HepG2 (cell line): ENCODE data around the gene PHKB. TPM values are rescaled to one million over a fixed set of nuclear protein-coding genes. Genes with fewer than 3 reads are reported as not detected.

Experiments
- ATAC-seq: fragments of 200-7000 bp; cut with Tn5 transposase; 3 replicates; pipeline ENCODE4 v1.9.1; 2020; ENCODE audit warnings: mild to moderate bottlenecking, moderate library complexity
- BruUV-seq: library from RNA; stranded (reverse); fragments of 400-500 nt; replicated peaks from 2 replicates; lab custom pipeline; 2021; lab: Mats Ljungman, UMichigan
- CTCF ChIA-PET: fragments of 300-600 bp; formaldehyde crosslinking; extraction: SDS; loops from one replicate; lab custom pipeline; 2021; ENCODE audit warnings: low total read pairs, inconsistent platforms, low intra/inter-chr PET ratio; lab: Yijun Ruan, JAX
- POLR2A ChIA-PET: fragments of 350-600 bp; sonication (Branson Sonifier 250); formaldehyde crosslinking; loops from one replicate; lab custom pipeline; 2020; ENCODE audit warnings: antibody characterized with exemption, inconsistent platforms; lab: Yijun Ruan, JAX
- DNase-seq: peaks from one replicate; pipeline ENCODE4 v3.0.0-alpha.2; 2015; ENCODE audit warnings: low spot score
- FAIRE-seq: peaks from 3 replicates; lab custom pipeline; 2011; peaks lifted over from hg19 to GRCh38; lab: Jason Lieb, UNC
- H2AFZ ChIP-seq: one replicate; pipeline ENCODE4 v1.6.1; 2011; ENCODE audit warnings: low read length, inconsistent platforms
- H3K27ac ChIP-seq: fragments of 300-600 bp; 3 replicates; pipeline ENCODE4 v1.8.0; 2011; ENCODE audit warnings: mixed run types, mild to moderate bottlenecking, mixed read lengths, low read length, inconsistent platforms; ENCODE audit not compliant: insufficient read depth; ENCODE audit errors: extremely low read length
- H3K27me3 ChIP-seq, 2 experiments: fragments of 200-600 bp in 1 of 2; 2 replicates in 1 of 2; 3 replicates in 1 of 2; pipeline versions ENCODE4 v1.6.0 to v1.8.0; 2011; ENCODE audit warnings: low read length in 2 of 2, mild to moderate bottlenecking in 2 of 2, moderate library complexity in 2 of 2, inconsistent platforms in 1 of 2; ENCODE audit not compliant: insufficient read depth in 2 of 2, control insufficient read depth in 1 of 2
- H3K36me3 ChIP-seq, 2 experiments: fragments of 200-600 bp in 1 of 2; replicated peaks in 1 of 2; 2 replicates in 1 of 2; 3 replicates in 1 of 2; pipeline versions ENCODE4 v1.5.1 to v1.8.0; 2011; ENCODE audit warnings: low read length in 2 of 2, inconsistent platforms in 1 of 2; ENCODE audit not compliant: insufficient read depth in 2 of 2, control insufficient read depth in 1 of 2
- H3K4me1 ChIP-seq: 2 replicates; pipeline ENCODE4 v1.5.1; 2012; ENCODE audit warnings: low read length, inconsistent platforms; ENCODE audit not compliant: insufficient read depth
- H3K4me2 ChIP-seq: 2 replicates; pipeline ENCODE4 v1.6.0; 2011; ENCODE audit warnings: low read depth, low read length, inconsistent platforms
- H3K4me3 ChIP-seq, 3 experiments: fragments of 200-600 bp in 1 of 3; sonication (generic), shearing (Covaris generic) in 1 of 3; replicated peaks in 1 of 3; 2 replicates each; pipeline ENCODE4 v1.5.1; 2011 to 2016; ENCODE audit warnings: low read length in 3 of 3, inconsistent platforms in 2 of 3, low read depth in 2 of 3, mild to moderate bottlenecking in 2 of 3, control low read depth in 1 of 3, mixed read lengths in 1 of 3; ENCODE audit not compliant: insufficient read depth in 1 of 3
- H3K79me2 ChIP-seq: one replicate; pipeline ENCODE4 v1.6.1; 2011; ENCODE audit warnings: low read length, inconsistent platforms; ENCODE audit not compliant: insufficient read depth
- H3K9ac ChIP-seq: 2 replicates; pipeline ENCODE4 v1.6.0; 2011; ENCODE audit warnings: mild to moderate bottlenecking, low read depth, low read length, inconsistent platforms; ENCODE audit not compliant: insufficient read depth
- H3K9me3 ChIP-seq: 2 replicates; pipeline ENCODE4 v1.5.1; 2012; ENCODE audit warnings: mild to moderate bottlenecking, low read length
- H4K20me1 ChIP-seq: 2 replicates; pipeline ENCODE4 v1.6.0; 2011; ENCODE audit warnings: inconsistent platforms, mild to moderate bottlenecking, low read length, moderate library complexity; ENCODE audit not compliant: insufficient read depth
- DZIP1 ChIP-seq: sonication (generic); formaldehyde crosslinking; IDR thresholded peaks from 2 replicates; pipeline ENCODE4 v1.5.0; 2020; ENCODE audit warnings: mild to moderate bottlenecking, missing genetic modification reagents
- FOXJ3 ChIP-seq: sonication (generic); formaldehyde crosslinking; IDR thresholded peaks from 2 replicates; pipeline ENCODE4 v1.4.0; 2020; ENCODE audit warnings: missing genetic modification reagents, mild to moderate bottlenecking, borderline replicate concordance
- FOXO1 ChIP-seq: sonication (generic); formaldehyde crosslinking; IDR thresholded peaks from 2 replicates; pipeline ENCODE4 v1.4.0; 2020; ENCODE audit warnings: missing genetic modification reagents
- HINFP ChIP-seq: sonication (generic); formaldehyde crosslinking; IDR thresholded peaks from 2 replicates; pipeline ENCODE4 v1.4.0; 2020; ENCODE audit warnings: low read depth, mild to moderate bottlenecking, missing genetic modification reagents
- KLF16 ChIP-seq, 2 experiments: sonication (generic) in 1 of 2; formaldehyde crosslinking in 1 of 2; IDR thresholded peaks; 2 replicates each; pipeline versions ENCODE4 v1.6.1 to v1.8.0; 2016 to 2023; ENCODE audit warnings: missing genetic modification reagents in 2 of 2, missing compliant biosample characterization in 1 of 2
- MNT ChIP-seq: fragments of 450-650 bp; IDR thresholded peaks from 2 replicates; pipeline ENCODE4 v1.6.1; 2016
- MXD4 ChIP-seq: IDR thresholded peaks from 2 replicates; pipeline ENCODE4 v1.6.1; 2016; ENCODE audit warnings: mild to moderate bottlenecking, missing biosample characterization, missing genetic modification reagents
- RFXANK ChIP-seq: IDR thresholded peaks from 2 replicates; pipeline ENCODE4 v1.6.1; 2016
- SMAD9 ChIP-seq: sonication (generic); formaldehyde crosslinking; IDR thresholded peaks from 2 replicates; pipeline ENCODE4 v1.5.1; 2020; ENCODE audit warnings: mild to moderate bottlenecking, missing genetic modification reagents
- TEF ChIP-seq: sonication (generic); formaldehyde crosslinking; IDR thresholded peaks from 2 replicates; pipeline ENCODE4 v1.5.0; 2020; ENCODE audit warnings: missing genetic modification reagents
- ZNF256 ChIP-seq: sonication (generic); formaldehyde crosslinking; conservative IDR thresholded peaks from 2 replicates; pipeline ENCODE4 v1.4.0; 2020; ENCODE audit warnings: missing genetic modification reagents
- ZNF33B ChIP-seq: sonication (generic); formaldehyde crosslinking; IDR thresholded peaks from 2 replicates; pipeline ENCODE4 v1.5.1; 2020; ENCODE audit warnings: mild to moderate bottlenecking, missing genetic modification reagents
- ZNF34 ChIP-seq: sonication (generic); formaldehyde crosslinking; IDR thresholded peaks from 2 replicates; pipeline ENCODE4 v1.4.0; 2020; ENCODE audit warnings: mild to moderate bottlenecking, missing genetic modification reagents, borderline replicate concordance
- ZNF552 ChIP-seq: sonication (generic); formaldehyde crosslinking; IDR thresholded peaks from 2 replicates; pipeline ENCODE4 v1.9.0; 2022; ENCODE audit warnings: missing genetic modification reagents, mild to moderate bottlenecking, borderline replicate concordance
- WGBS: methylation state at CpG from one replicate; pipeline ENCODE4 v1.1.6; 2017; ENCODE audit warnings: low lambda C conversion rate; 5-methylcytosine and 5-hydroxymethylcytosine counted together
- in situ Hi-C: cut with HindIII; loops from 2 replicates; pipeline ENCODE4 v1.10.0; 2017; ENCODE audit warnings: low pct_unique_long_range_greater_than_20kb; ENCODE audit not compliant: extremely low pct_ligation_motif_present
- intact Hi-C: fragments of 100-400 bp; cut with micrococcal nuclease; formaldehyde crosslinking; loops from one replicate; pipeline ENCODE4 v1.10.0; 2022; ENCODE audit not compliant: unreplicated experiment
- polyA plus RNA-seq, 8 experiments: library from polyadenylated mRNA; depleted of rRNA in 3 of 8; stranded (reverse) in 7 of 8; unstranded in 1 of 8; fragments of >200 nt; fragmentation: Illumina TruSeq in 4 of 8; extraction: Trizol in 4 of 8; gene quantifications; 2 replicates each; pipeline versions ENCODE4 v1.2.1 to v1.2.3, GENCODE V29; 2011 to 2016; ENCODE audit warnings: low read depth in 4 of 8, missing spikeins in 1 of 8, mixed read lengths in 1 of 8; ENCODE audit not compliant: insufficient read depth in 1 of 8
- total RNA-seq, 5 experiments: library from RNA; depleted of rRNA; stranded (reverse); fragments of >200 nt; fragmentation: Illumina TruSeq; extraction: Trizol; gene quantifications; 2 replicates each; pipeline ENCODE4 v1.2.3, GENCODE V29; 2016; ENCODE audit warnings: low read depth in 1 of 5

Gene PHKB
- total and polyA plus RNA-seq, 2 of the 13 experiments (the other 11 are each of a cell fraction or from before 2014, with no cell fraction given) = 66.0 to 80.8 TPM

- in situ Hi-C loops (no loop called here), intact Hi-C loops (no loop called here)
- no peak overlapping the region for H2AFZ ChIP-seq
- H3K27ac ChIP-seq = no peak overlapping the region
- no peaks in the 10 kb centered on the region for H4K20me1 ChIP-seq
- FAIRE-seq (no peak), ATAC-seq (no peak), DNase-seq (no peak)
- ChIA-PET POLR2A (no interaction called here), CTCF (no interaction called here)
- no peak overlapping the region for H3K4me2 ChIP-seq
- no peak overlapping the region for H3K4me3 ChIP-seq
- H3K27me3 ChIP-seq = no peaks in the 10 kb centered on the region
- BruUV-seq = no TSS peak
- peaks cover 0 to 2% of the 10 kb centered on the region in 2 experiments; a peak in 1 of 5 replicates for H3K36me3 ChIP-seq
- no peaks in the 10 kb centered on the region for H3K79me2 ChIP-seq
- peaks cover 7% of the 10 kb centered on the region for H3K4me1 ChIP-seq
- H3K9me3 ChIP-seq = no peaks in the 10 kb centered on the region
- TF ChIP-seq TEF (CRISPR knock-in tag) (no peak), RFXANK (CRISPR knock-in tag) (no peak), KLF16 (CRISPR knock-in tag; IDR thresholded peaks at IDR 0.05) (no peak), SMAD9 (no peak), ZNF34 (no peak), HINFP (CRISPR knock-in tag) (no peak), ZNF256 (CRISPR knock-in tag) (no peak), MNT (no peak), FOXO1 (no peak), DZIP1 (CRISPR knock-in tag) (no peak), MXD4 (CRISPR knock-in tag) (no peak), ZNF33B (no peak), FOXJ3 (CRISPR knock-in tag) (no peak), ZNF552 (CRISPR knock-in tag) (no peak)
- WGBS = 97% methylated on average over 1 of the region's 1 CpG
- H3K9ac ChIP-seq = no peak overlapping the region
Measured at GRCh38 chr16:47622451-47623176, 161.5 kb downstream of the PHKB start.
